GM21360 (cell line): ENCODE data around the gene COMMD10.
"Not testable (repeated sequence)": the region's sequence is repeated elsewhere in the genome, so short reads cannot be mapped to it uniquely, and the experiment has no call there.

Source experiments
- ATAC-seq: cut with Tn5 transposase; IDR thresholded peaks from one replicate; pipeline ENCODE4 v1.9.1; 2021; ENCODE audit warnings: mild to moderate bottlenecking, moderate library complexity; ENCODE audit not compliant: unreplicated experiment

Gene COMMD10

DNA sequence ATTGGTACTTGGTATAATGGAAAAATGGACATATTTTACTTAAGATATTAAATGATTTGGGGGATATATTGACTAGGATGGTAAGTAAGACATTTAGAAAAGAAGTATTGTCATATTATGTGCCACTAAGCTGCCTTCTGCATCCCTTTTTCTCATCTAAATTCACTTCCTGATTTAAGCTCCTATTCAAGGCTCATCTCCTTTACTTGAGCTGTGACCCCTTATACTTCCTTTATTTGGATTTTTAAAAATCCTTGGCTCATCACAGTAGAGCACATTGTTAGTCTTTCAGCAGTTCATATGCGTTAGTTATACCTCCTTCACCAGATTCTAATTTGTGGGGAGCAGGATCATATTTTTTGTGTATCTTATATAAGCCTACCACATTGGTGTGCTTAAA, 6.6 kb downstream of the COMMD10 start:
- no peak for ATAC-seq

DNA sequence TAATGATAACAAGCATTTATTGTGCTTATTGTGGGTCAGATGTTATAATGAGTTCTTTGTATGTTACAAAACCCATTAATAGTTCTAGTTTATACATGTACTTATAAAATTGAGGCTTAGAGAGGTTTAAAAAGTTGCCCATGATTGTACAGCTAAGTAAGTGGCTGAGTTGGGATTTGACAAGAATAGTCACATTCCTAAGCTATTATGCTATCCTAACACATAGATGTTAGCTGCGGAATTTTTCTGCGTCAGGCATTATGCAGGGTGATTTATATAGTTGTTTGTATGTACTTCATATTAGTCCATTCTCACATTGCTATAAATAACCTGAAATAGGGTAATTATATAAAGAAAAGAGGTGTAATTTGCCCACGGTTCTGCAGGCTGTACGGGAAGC, 12.5 kb downstream of the COMMD10 start:
- ATAC-seq = no peak

DNA sequence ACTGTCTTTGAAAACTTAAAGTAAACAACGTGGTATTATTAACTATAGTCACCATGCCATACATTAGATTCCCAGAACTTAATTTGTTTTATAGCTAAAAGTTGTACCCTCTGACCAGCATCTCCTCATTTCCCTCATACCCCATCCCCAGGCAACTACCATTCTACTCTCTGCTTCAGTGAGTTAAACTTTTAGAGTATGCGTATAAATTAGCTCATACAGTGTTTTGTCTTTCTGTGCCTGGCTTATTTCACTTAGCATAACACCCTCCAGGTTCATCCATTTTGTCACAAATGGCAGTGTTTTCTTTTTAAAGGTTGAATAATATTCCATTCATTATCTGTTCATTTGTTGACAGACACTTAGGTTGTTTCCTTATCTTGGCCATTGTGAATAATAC, 14.2 kb downstream of the COMMD10 start:
- ATAC-seq = no peak

DNA sequence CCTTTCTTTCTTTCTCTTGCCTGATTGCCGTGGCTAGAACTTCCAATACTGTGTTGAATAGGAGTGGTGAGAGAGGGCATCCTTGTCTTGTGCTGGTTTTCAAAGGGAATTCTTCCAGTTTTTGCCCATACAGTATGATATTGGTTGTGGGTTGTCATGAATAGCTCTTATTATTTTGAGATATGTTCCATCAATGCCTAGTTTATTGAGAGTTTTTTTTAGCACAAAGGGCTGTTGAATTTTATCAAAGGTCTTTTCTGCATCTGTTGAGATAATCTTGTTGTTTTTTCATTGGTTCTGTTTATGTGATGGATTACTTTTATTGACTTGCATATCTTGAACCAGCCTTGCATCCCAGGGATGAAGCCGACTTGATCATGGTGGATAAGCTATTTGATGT, 20.1 kb downstream of the COMMD10 start:
- ATAC-seq = not testable (repeated sequence)

DNA sequence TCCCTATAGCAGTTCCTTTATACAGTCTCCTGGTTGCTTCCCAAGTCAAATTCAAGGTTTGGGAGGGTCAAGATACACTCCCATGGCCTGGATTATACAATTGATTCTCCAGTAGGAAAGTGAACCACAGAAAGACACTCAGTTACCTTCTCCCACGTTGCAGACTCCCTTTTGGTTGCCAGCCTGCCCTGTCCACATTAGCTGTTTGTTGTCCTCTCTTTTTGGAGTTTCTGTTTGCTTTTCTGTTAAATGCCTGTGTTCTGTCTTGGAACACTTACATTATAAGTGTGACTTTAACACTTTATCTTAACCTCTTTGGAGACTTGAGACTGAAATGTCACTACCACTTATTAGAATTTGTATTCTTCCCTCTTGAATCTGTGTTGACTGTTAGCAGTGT, 30.3 kb downstream of the COMMD10 start:
- no peak for ATAC-seq

DNA sequence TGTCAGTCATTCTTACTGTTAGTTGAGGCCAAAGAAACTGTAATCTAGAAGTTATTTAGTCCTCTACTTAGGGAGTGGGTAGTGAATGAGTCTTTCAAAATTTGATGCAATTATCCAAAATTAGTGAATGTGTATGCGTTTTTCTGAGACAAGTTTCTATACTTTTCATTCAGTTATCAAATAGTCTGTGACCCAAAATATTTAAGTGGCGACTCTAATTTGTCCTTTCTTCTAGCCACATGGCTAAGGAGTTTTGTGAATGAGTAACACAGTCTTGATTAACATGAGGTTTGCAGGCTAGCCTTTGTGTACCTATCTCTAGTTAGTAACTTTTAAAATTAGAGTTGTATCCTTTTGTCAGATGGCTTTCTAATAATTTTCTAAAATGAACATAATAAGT, 45.6 kb downstream of the COMMD10 start:
- ATAC-seq = no peak

DNA sequence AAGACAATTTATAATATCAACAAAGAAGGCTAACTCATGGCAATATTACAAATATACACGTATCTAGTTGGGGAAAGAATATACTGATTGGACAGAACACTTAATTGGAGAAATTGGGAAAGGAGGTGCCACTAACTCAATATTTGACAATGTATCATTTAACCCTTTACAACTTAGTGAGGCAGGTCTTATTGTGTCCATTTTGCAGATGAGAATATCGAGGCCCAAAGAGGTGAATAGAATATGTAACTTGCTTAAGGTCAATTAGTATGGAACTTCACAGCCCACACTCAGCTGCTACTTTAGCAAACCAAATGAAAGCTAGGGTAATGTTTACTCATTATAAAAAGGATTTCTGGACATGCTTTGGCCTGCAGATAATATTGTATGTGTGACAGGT, 46.2 kb downstream of the COMMD10 start:
- ATAC-seq = no peak

DNA sequence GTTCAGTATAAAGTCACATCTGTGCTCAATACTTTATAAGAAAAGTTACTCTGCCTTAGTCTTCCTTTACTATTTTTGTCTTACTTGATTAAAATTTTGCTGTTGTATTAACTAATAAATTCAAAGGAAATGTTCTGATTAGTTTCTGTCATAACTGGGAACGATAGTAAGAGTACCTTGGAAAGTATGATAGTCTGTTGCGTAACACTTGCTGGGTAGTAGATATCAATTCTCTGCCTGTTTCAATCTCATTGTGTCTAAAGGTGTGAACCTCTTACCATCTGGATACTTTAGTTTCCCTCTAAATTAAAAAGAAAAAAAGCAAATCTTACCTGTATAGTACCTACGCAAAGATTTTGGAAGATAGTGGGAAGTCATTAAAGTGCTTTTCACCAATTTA, 48.5 kb downstream of the COMMD10 start:
- no peak for ATAC-seq

DNA sequence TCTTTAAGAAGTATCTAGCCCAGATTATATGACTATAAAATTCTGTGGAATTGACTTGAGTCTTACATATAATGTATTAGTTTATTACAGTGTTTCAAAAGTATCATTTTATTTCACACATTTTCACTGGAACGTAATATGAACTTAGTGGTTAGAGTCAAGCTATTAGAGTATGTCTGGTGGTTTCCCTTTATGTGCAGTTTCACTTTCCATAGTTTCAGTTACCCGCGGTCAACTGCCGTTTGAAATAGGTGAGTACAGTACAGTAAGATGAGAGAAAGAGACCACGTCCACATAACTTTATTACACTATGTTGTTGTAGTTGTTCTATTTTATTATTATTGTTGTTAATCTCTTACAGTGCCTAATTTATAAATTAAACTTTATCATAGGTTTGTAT, 50.5 kb downstream of the COMMD10 start:
- ATAC-seq = peak; percentile 99

DNA sequence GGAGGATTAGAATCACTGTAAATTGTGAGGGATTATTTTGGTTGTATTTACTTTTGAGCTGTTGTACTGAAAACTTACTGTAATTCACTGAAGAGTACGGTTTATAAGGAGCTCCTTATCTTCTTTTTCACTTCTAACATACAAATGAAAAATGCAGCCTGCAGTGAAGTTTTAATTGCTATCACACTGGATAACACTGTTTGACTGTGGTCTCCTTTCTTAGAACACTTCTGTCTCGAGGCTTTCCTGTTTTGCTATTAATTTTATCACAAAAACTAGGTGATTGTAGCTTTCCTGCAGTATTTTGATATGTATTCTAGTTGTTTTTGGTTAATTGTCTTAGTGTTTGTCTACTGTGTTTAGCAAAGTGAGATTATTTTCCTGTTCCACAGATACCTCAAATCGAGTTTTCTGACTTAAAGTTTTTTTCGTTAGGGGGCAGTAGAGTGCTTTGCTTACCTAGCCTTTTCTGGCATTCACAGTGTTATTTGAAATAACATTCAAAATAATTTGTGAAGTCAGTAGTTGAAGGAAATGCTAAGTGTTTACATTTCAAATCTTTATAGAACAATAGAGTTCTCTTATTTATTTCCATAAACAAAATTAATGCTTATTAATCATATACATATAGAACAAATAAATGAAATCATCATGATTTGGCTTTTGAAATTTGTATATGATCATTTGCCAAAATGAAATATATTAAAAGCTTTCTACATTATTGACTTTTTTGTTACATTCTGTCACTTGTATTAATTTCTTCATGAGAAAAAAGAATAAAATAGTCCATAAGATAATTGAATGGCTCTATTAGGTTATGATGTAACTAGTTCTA, 52.9 kb downstream of the COMMD10 start:
- no peak for ATAC-seq

DNA sequence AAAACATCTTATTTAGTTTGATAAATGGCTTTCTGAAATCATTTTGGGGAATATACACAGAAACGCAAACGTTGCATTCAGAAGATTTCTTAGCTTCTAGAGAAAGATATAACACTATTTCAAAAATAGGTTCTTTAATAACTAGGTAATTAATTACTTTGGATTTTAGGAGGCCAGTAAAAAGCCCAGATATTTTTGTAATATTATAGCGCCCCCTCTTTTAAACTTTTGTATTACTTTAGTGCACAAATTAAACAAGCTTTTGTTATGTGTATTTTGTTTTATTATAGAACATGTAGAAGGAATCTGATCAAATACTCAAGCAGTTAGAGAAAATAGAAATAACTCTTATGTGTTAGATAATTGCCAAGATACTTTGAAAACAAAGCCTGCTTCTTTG, 57.7 kb downstream of the COMMD10 start:
- ATAC-seq = no peak

DNA sequence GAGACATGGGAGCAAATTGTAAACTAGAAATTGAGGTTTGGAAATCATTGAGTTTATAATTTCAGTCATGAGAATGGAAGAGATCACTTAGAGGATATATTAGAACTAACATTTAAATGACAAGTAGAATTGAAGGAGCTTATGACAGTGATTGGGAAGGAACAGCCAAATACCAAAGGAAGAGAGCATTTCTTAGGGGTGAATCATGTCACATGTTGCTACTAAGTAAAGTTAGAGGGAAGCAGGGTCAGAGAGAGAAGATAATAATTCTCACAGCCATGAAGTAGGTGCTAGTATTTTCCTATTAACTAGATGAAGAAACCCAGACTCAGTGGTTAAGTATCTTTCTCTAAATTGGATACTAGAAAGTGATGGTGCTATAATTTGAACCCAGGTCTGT, 59.3 kb downstream of the COMMD10 start:
- ATAC-seq = no peak

DNA sequence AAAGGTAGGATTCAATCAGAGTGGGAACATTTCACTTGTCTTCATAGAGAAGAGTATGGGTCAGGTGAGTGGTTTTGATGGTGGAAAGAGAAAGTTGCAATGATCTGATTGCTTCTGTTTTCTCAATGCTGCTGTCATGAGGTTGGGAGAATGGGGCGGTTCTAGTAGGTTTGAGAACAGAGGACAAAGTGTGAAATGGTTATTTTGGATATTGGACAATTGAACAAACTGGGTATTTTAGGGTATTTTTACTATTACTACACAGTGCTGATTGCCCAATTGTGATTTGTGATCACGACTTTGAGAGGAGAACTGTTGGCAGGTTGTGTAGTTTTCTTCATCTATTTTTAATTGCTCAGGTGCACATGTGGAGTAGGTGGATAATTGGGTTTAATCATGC, 60.2 kb downstream of the COMMD10 start:
- no peak for ATAC-seq

DNA sequence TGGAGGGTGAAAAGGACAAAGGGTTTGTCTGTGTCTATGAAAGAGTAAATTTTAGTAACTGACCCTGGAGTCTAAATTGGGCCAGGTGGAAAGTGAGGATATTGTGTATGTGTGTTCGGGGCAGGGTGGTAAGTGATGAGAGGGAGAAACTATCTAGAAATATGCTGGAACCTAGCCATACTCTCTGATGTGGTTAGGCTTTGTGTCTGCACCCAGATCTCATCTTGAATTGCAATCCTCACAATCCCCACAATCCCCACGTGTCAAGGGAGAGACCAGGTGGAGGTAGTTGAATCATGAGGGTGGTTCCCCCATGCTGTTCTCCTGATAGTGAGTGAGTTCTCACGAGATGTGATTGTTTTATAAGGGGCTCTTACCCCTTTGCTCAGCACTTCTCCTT, 60.6 kb downstream of the COMMD10 start:
- no peak for ATAC-seq

DNA sequence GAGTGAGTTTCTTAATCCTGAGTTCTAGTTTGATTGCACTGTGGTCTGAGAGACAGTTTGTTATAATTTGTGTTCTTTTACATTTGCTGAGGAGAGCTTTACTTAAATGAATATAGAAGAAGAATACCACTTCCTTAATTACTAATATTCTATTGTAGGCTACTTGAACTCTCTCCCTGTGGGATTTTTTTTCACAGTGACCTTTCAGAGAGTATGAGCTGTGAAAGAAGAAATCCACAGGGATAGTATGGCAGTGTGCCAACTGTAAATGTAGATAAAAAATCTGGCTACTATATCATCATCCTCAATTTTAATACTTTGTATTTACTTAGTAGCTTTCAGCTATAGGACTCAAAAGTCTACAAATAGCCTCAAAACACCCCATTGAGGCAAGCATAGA, 67.3 kb downstream of the COMMD10 start:
- ATAC-seq = no peak

DNA sequence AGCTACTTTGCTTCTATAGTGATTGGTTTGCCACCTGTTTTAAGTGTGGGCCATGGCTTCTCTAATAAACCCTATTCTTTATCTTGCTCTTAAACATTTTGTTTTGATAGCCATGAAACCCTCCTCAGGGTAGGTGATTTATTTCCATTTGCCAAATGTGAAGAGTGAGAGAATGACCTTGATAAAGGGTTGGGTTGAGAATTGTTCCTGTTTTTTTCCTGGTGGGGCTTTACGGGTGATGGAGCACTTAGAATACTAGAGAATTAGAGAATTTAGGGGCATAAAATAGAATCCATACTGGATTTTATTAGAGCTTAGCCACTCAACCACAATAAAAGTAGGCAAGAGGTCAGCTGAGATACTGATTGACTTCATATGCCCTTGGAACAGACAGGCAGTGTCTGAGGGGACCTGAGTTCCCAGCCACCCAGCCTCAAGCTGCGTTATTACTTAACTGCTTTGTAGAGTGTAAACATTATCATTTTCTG, 68.9 kb downstream of the COMMD10 start:
- ATAC-seq = no peak

DNA sequence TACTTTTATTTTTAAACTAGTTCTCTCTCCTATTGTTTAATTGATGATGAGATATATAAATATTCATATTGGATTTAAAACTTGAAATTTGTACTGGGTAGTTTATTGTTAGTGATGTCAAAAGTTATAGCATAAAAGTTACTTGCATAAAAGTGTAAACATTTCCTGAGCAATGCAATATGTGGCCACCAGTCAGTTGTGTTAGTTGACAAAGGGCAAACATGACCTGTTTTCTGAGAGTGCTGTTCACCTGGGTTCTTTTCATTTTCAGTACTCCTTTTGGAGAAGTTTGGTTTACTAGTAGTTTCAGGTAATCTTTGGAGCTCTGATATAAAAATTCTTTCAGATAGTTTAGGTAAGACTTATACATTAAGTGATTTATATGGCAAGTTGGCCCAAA, 69.4 kb downstream of the COMMD10 start:
- ATAC-seq = no peak

DNA sequence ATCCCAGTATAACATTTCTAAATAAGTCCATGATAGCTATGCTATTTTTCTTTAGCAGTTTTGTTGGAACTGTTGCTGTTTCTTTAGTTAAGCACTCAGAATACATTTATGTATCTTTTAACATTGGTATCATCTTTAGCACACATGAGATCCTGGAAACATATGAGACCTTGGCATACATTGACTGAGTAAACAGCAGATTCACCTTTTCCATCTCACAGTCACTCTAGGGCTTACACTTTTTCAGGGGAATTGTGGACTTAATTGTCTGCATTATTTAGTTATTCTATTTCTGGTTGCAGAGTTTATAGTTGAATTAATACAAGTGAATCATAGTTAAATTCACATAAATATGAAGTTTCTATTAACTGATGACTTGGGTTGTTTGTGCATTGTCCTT, 70.1 kb downstream of the COMMD10 start:
- ATAC-seq = no peak

DNA sequence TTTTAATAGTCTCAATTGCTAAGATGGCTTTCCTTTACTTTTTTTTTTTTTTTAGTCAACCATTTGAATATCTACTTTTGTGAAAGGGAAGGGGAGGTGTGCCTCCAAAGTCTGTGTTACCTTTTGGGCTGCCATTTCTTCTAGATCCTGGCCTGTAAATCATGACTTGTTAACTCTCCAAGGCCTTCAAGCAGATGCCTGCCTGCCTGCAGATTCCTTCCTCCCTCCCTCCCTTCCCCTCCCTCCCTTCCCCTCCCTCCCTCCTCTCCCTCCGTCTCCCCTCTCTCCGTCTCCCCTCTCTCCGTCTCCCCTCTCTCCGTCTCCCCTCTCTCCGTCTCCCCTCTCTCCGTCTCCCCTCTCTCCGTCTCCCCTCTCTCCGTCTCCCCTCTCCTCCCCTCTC, 73.1 kb downstream of the COMMD10 start:
- ATAC-seq = no peak

DNA sequence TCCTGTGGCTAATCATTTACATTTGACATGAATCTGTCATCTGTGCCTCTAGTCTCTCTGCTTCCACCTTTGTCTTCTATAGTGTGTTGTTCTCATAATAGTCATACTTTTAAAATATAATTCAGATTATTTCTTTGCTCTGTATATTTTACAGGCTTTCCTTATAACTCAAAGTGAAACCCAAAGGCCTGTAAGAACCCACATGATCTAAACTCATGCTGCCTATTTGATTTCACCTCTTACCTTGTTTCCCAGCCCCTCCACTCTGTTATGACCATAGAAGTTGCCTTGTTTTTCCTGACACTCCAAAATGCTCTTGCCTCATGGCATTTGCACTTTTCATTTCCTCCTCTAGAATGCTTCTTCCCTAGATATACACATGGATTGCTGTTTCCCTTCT, 74.2 kb downstream of the COMMD10 start:
- ATAC-seq = no peak

DNA sequence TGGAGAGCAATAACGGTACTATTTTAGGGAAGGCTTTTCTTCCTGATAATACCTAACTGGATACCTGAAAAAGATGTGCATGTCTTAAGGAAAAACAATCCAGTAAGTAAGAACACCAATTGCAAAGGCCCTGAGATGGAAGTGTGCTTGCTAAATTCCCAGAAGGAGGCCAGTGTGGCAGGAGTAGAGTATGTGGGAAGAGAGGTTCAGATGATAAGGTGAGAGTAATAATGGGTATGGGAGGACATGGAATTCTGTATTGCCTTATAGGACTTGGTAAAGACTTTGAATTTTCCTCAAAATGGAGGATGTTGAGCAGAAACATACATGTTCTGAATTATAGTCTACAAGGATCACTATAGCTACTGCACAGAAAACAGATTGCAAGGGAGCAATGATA, 89.3 kb downstream of the COMMD10 start:
- no peak for ATAC-seq

DNA sequence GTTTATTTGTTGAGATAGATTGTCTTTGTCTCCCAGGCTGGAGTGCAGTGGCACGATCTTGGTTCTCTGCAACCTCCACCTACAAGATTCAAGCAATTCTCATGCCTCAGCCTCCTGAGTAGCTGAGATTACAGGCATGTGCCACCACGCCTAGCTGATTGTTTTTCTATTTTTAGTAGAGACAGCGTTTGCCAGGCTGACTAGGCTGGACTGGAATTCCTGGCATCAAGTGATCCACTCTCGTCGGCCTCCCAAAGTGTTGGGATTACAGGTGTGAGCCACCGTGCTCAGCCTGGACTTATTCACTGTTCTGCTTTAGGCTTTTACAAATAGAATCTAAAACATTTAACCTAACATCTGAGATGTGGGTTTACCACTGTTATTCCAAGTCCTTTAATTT, 91.3 kb downstream of the COMMD10 start:
- ATAC-seq = no peak

DNA sequence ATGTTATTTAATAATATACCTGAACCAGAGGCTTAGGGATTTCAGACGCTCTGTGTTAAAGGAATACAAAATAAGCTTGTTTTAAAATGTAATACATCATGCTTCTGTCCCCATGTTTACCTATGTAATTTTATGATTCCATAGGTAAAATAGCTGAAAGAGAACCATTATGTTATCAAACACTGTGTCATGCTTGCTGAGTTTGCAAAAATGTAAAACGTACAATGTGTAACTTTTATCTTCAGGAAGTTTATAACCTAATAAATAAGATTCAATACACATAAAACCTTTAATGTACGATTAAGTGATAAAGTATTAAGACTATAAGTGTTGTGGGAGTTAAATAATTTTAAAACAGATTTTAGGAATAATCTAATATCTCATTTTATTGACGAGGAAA, 94.1 kb downstream of the COMMD10 start:
- no peak for ATAC-seq
